ENCODE measurements around the gene BTD.

BTD gene

GRCh38 chr3:15679306-15679705 is 77.8 kb downstream of the BTD start:
- no peak for DNase-seq

- DNase-seq = no peak
Measured at GRCh38 chr3:15681668-15682067, 80.1 kb downstream of the BTD start.

GRCh38 chr3:15682561-15683185 is 81.1 kb downstream of the BTD start:
- no peak for DNase-seq

GRCh38 chr3:15683253-15683652 is 81.7 kb downstream of the BTD start:
- DNase-seq = no peak

GRCh38 chr3:15685927-15686326 is 84.4 kb downstream of the BTD start:
- DNase-seq = no peak

- no peak for DNase-seq
Measured at GRCh38 chr3:15690230-15690629, 88.7 kb downstream of the BTD start.

GRCh38 chr3:15690748-15691147 is 89.2 kb downstream of the BTD start:
- no peak for DNase-seq

- no peak for DNase-seq
Measured at GRCh38 chr3:15693355-15693754, 91.8 kb downstream of the BTD start.

GRCh38 chr3:15694628-15695027 is 93.1 kb downstream of the BTD start:
- no peak for DNase-seq

Data from cortex of kidney (tissue), 1 donor.